Uterine smooth muscle cell (primary cell): ENCODE measurements around the gene MYH8. TPM values are rescaled to one million over a fixed set of nuclear protein-coding genes. Genes with fewer than 3 reads are reported as not detected.

ENCODE experiments used
- total RNA-seq: library from RNA; depleted of rRNA; stranded (reverse); fragments of >200 nt; gene quantifications from 2 replicates; pipeline ENCODE4 v1.2.3, GENCODE V29; 2014

MYH8 gene
- under 0.01 TPM in 1 of 2 replicates, not detected in the other for total RNA-seq

GRCh38 chr17:10421900-10422542 lies at the start of gene MYH8:
Gene MYH8, minus strand, starts transcription at chr17:10421950. Its CDS starts 1,723 bp downstream, at chr17:10420227.

DNA sequence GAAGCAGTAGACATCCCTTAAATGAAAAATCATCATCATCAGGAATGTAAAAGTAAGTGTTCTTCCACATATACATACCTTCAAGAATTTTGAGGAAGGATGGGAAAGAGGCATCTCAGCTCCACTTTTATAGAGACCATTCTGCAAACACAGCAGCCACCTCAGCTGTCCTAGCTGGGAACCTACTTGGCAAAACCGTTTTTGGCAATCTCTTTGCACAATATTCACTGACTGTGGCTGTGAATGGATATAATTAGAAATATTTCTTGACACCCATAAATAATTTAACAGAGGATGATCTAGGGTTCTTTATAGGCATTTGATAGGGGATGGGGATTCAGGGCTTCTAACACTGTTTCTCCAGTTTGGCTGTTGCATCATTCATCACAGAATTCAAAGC lies 47.7 kb upstream of the MYH8 start, which contains the start of gene MYH4:
MYH4 (minus strand) TSS at position 101 of the 400 bp plus-strand sequence. CDS start 2,814 bp downstream, outside the sequence.

DNA sequence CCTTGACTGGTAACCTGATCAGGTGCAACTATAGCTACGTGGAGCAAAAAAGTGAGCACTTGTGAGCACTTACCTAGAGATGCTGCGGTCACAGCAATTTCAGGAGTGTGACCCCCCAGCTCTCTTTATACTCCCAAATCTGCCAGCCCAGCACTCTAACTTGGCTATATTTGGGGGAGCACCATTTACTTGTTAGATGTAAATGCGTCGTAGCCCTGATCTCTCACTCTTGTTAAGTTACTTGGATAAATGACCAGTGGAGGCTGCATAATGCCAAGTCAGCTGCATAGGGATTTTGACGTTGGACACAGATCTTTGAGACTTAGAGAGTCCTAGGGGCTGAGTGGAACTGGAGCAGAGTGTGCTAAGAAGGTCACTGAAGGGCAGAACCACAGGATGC lies 48.8 kb downstream of the MYH8 start, which contains the start of gene MYH13:
MYH13 (minus strand) TSS at position 101 of the 400 bp plus-strand sequence. CDS start 8,476 bp downstream, outside the sequence.

Other genes starting within 250 kb of the MYH8 start
- gene GAS7, start 223.3 kb downstream of the MYH8 start, total RNA-seq = 3.0 and 6.5 TPM in 2 replicates
- not detected in 2 replicates for gene MYH13, start 48.9 kb downstream of the MYH8 start, total RNA-seq
- gene MYH4, start 47.6 kb upstream of the MYH8 start, total RNA-seq = not detected in 2 replicates
- under 0.01 TPM in 1 of 2 replicates, not detected in the other for gene MYH1, start 96.6 kb upstream of the MYH8 start, total RNA-seq
- gene MYH2, start 127.7 kb upstream of the MYH8 start, total RNA-seq = under 0.01 and 0.12 TPM in 2 replicates
- gene MYH3, start 235.4 kb upstream of the MYH8 start, total RNA-seq = 0.77 and 0.87 TPM in 2 replicates